Endodermal cell (in vitro differentiated cells): ENCODE data around the gene ZNF714. TPM values are rescaled to one million over a fixed set of nuclear protein-coding genes. Genes with fewer than 3 reads are reported as not detected.
A peak's percentile ranks its signal among the peaks of the same experiment; 100 is the strongest.

ENCODE experiments used
- DNase-seq: peaks from one replicate; pipeline ENCODE4 v3.0.0-alpha.2; 2017
- H3K27ac ChIP-seq: 2 replicates; pipeline ENCODE4 v1.5.1; 2013; ENCODE audit warnings: mild to moderate bottlenecking, low read depth, low read length, moderate library complexity
- H3K27me3 ChIP-seq: 2 replicates; pipeline ENCODE4 v1.6.1; 2013; ENCODE audit warnings: mild to moderate bottlenecking, low read length, moderate library complexity; ENCODE audit not compliant: insufficient read depth, control insufficient read depth, poor library complexity, severe bottlenecking
- H3K36me3 ChIP-seq: 2 replicates; pipeline ENCODE4 v1.7.0; 2013; ENCODE audit warnings: mild to moderate bottlenecking, low read length, moderate library complexity; ENCODE audit not compliant: control insufficient read depth, insufficient read depth
- H3K4me1 ChIP-seq: one replicate; pipeline ENCODE4 v1.7.0; 2013; ENCODE audit warnings: low read length; ENCODE audit not compliant: control insufficient read depth, insufficient read depth
- H3K4me3 ChIP-seq: 2 replicates; pipeline ENCODE4 v1.5.1; 2013; ENCODE audit warnings: mild to moderate bottlenecking, low read length, moderate library complexity
- H3K9ac ChIP-seq: 2 replicates; pipeline ENCODE4 v1.6.1; 2013; ENCODE audit warnings: mild to moderate bottlenecking, low read length, moderate library complexity; ENCODE audit not compliant: poor library complexity, severe bottlenecking; ENCODE audit errors: extremely low read depth
- H3K9me3 ChIP-seq: 2 replicates; pipeline ENCODE4 v1.6.1; 2013; ENCODE audit warnings: mild to moderate bottlenecking, low read length, moderate library complexity; ENCODE audit not compliant: control insufficient read depth
- H3K27ac Mint-ChIP-seq: 2 replicates; pipeline ENCODE4 v1.8.0; 2020; ENCODE audit warnings: mixed read lengths
- H3K27me3 Mint-ChIP-seq: 2 replicates; pipeline ENCODE4 v1.8.0; 2021; ENCODE audit warnings: mild to moderate bottlenecking, mixed read lengths; ENCODE audit not compliant: insufficient read depth
- H3K36me3 Mint-ChIP-seq: 2 replicates; pipeline ENCODE4 v1.8.0; 2020; ENCODE audit warnings: low read depth, mixed read lengths
- H3K4me1 Mint-ChIP-seq: 2 replicates; pipeline ENCODE4 v1.8.0; 2020; ENCODE audit warnings: mixed read lengths
- H3K4me3 Mint-ChIP-seq: 2 replicates; pipeline ENCODE4 v1.8.0; 2020; ENCODE audit warnings: mild to moderate bottlenecking, moderate library complexity, mixed read lengths
- H3K9me3 Mint-ChIP-seq: 2 replicates; pipeline ENCODE4 v1.8.0; 2020; ENCODE audit warnings: mild to moderate bottlenecking, mixed read lengths
- WGBS, 2 experiments: methylation state at CpG; one replicate each; pipeline versions ENCODE4 v1.1.5 to v1.1.7; 2013; ENCODE audit warnings: missing lambda C conversion rate in 2 of 2, mixed read lengths in 1 of 2; ENCODE audit not compliant: insufficient coverage in 1 of 2, insufficient read length in 1 of 2; 5-methylcytosine and 5-hydroxymethylcytosine counted together
- total RNA-seq, 2 donors: library from RNA; stranded (reverse); fragmentation: NEBNext Ultra II Directional in 1 of 2; extraction: Animal tissue kit (Norgen Biotek cat#: 25700) in 1 of 2; gene quantifications; 2 replicates in 1 of 2; 3 replicates in 1 of 2; pipeline ENCODE4 v1.2.1, GENCODE V29; 2021
- TF ChIP-seq, protein P1 (sequence below): fragments of 200-600 bp; sonication (generic); conservative IDR thresholded peaks from 2 replicates; pipeline ENCODE4 v1.5.0; 2021; ENCODE audit warnings: antibody characterized with exemption, mild to moderate bottlenecking

ZNF714 gene
- total RNA-seq, 2 donors from 2014 or later = 50.0 to 63.8 TPM

DNA sequence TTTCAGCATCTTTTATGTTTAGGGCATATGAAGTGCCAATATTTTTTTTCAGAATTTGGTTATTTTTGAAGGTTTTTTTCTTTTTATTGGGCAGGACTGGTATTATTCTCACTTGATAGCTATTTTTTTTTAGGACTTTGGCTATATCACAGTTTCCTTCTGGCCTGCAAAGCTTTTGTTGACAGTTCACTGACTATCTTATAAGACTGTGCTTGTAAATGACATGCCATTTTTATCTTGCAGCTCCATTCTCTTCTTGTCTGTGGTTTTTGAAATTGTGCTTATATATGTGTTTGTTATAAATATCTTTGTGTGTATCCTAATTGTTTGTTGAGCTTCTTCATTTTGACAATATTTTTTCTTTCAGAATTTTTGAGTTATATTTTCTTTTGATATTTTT, 33.4 kb downstream of the ZNF714 start:
- Mint-ChIP-seq H3K9me3 (peaks cover 14% of the 10 kb centered on the region), H3K4me1 (peaks cover 6% of the 10 kb centered on the region), H3K36me3 (peaks cover 82% of the 10 kb centered on the region), H3K27ac (no peak overlapping the region), H3K27me3 (no peaks in the 10 kb centered on the region), H3K4me3 (no peak overlapping the region)
- Histone ChIP-seq H3K27ac (no peak overlapping the region), H3K27me3 (no peaks in the 10 kb centered on the region), H3K4me1 (no peaks in the 10 kb centered on the region), H3K9ac (no peak overlapping the region), H3K4me3 (no peak overlapping the region), H3K36me3 (peaks cover 77% of the 10 kb centered on the region), H3K9me3 (peaks cover 54% of the 10 kb centered on the region)
- TF ChIP-seq, protein P1, sequence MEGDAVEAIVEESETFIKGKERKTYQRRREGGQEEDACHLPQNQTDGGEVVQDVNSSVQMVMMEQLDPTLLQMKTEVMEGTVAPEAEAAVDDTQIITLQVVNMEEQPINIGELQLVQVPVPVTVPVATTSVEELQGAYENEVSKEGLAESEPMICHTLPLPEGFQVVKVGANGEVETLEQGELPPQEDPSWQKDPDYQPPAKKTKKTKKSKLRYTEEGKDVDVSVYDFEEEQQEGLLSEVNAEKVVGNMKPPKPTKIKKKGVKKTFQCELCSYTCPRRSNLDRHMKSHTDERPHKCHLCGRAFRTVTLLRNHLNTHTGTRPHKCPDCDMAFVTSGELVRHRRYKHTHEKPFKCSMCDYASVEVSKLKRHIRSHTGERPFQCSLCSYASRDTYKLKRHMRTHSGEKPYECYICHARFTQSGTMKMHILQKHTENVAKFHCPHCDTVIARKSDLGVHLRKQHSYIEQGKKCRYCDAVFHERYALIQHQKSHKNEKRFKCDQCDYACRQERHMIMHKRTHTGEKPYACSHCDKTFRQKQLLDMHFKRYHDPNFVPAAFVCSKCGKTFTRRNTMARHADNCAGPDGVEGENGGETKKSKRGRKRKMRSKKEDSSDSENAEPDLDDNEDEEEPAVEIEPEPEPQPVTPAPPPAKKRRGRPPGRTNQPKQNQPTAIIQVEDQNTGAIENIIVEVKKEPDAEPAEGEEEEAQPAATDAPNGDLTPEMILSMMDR = no peak
- no peak for DNase-seq

DNA sequence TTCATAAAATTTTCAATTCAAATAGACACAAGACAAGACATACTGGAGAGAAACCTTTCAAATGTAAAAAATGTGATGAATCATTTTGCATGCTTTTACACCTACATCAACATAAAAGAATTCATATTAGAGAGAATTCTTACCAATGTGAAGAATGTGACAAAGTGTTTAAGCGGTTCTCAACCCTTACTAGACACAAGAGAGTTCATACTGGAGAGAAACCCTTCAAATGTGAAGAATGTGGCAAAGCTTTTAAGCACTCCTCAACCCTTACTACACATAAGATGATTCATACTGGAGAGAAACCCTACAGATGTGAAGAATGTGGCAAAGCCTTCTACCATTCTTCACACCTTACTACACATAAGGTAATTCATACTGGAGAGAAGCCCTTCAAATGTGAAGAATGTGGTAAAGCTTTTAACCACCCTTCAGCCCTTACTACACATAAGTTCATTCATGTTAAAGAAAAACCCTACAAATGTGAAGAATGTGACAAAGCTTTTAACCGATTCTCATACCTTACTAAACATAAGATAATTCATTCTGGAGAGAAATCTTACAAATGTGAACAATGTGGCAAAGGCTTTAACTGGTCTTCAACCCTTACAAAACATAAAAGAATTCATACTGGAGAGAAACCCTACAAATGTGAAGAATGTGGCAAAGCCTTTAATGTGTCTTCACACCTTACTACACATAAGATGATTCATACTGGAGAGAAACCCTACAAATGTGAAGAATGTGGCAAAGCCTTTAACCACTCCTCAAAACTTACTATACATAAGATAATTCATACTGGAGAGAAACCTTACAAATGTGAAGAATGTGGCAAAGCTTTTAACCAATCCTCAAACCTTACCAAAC, 35.3 kb downstream of the ZNF714 start:
- 83 to 100% methylated on average over 2 of the region's 2 CpGs for WGBS, 2 experiments
- peaks cover 57% of the 10 kb centered on the region for H3K9me3 ChIP-seq
- no peak overlapping the region for H3K27ac ChIP-seq
- H3K9ac ChIP-seq = no peak overlapping the region
- peaks cover 14% of the 10 kb centered on the region for H3K9me3 Mint-ChIP-seq
- H3K36me3 ChIP-seq = peaks cover 86% of the 10 kb centered on the region
- TF ChIP-seq, protein P1 = no peak
- DNase-seq = no peak
- H3K4me1 Mint-ChIP-seq = no peaks in the 10 kb centered on the region
- no peak overlapping the region for H3K4me3 Mint-ChIP-seq
- H3K27me3 ChIP-seq = no peaks in the 10 kb centered on the region
- no peak overlapping the region for H3K27ac Mint-ChIP-seq
- peak overlapping the region; percentile 26 for H3K4me3 ChIP-seq
- H3K36me3 Mint-ChIP-seq = peaks cover 77% of the 10 kb centered on the region
- no peaks in the 10 kb centered on the region for H3K4me1 ChIP-seq
- H3K27me3 Mint-ChIP-seq = no peaks in the 10 kb centered on the region

DNA sequence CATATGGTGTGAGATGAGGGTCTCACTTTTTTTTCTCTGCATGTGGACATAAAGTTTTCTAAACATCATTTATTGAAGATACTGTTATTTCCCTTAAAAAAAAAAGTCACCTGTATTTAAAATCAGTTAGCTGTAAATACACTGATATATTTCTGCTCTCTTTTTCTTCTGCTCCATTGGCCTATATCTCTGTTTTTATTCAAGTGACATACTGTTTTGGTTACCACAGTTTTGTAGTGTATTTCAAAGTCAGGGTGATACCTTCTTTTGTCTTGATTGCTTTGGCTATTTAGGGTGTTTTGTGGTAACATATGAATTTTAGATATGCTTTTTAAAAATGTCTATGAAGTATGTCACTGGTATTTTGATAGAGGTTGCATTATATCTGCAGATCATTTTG, 44.1 kb downstream of the ZNF714 start:
- no peaks in the 10 kb centered on the region for H3K27me3 ChIP-seq

More for the DNA sequence above, 44.1 kb downstream of the ZNF714 start:
- Mint-ChIP-seq H3K9me3 (peaks cover 17% of the 10 kb centered on the region), H3K4me3 (no peak overlapping the region), H3K27ac (no peak overlapping the region), H3K36me3 (peaks cover 37% of the 10 kb centered on the region), H3K27me3 (no peaks in the 10 kb centered on the region), H3K4me1 (peaks cover 11% of the 10 kb centered on the region)
- no peak overlapping the region for H3K27ac ChIP-seq
- no peaks in the 10 kb centered on the region for H3K4me1 ChIP-seq
- H3K9ac ChIP-seq = no peak overlapping the region
- H3K36me3 ChIP-seq = peaks cover 22% of the 10 kb centered on the region
- H3K9me3 ChIP-seq = peaks cover 30% of the 10 kb centered on the region
- no peak overlapping the region for H3K4me3 ChIP-seq
- no peak for DNase-seq
- TF ChIP-seq, protein P1 = no peak
